ENCODE measurements around the gene BMP7.

The BMP7 gene

DNA sequence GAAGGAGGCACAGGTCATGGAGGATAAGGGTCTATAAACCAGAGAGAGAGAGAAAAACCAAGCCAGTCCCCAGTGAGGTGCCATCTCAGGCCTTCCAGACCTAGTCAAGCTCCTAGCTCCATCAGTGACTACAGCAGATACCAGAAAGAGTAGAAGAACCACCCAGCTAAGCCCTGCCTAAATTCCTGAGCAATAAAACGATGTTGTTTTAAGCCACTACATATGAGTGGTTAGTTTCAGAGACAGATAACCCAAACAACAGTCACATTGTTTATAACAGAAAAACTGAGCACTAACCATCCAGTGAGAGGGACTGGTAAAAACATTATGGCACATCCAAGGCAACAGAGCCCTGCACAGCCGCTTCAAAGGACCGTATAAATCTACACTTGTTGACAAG is 59.2 kb downstream of the BMP7 start:
- no peak overlapping the region for H2AFZ ChIP-seq (ENCODE audit: low read depth, low read length)
- H2BK12ac ChIP-seq (ENCODE audit: low read length in 2 of 2), result no peak overlapping the region

GRCh38 chr20:57205606-57206219 is 60.7 kb downstream of the BMP7 start:
- Histone ChIP-seq H3K9ac (ENCODE audit: low read length) (peak overlapping the region; percentile 70), H3K4ac (ENCODE audit: low read depth in 1 of 2, low read length in 2 of 2) (no peak overlapping the region), H3K18ac (ENCODE audit: low read depth in 1 of 2, low read length in 2 of 2) (no peak overlapping the region), H2BK5ac (ENCODE audit: low read depth, low read length, poor library complexity, severe bottlenecking) (no peak overlapping the region), H4K91ac (ENCODE audit: low read length) (no peak overlapping the region), H3K23ac (ENCODE audit: low read length in 2 of 2) (no peak overlapping the region), H3K27me3 (ENCODE audit: control insufficient read depth in 1 of 2, insufficient read depth in 1 of 2, low read length in 2 of 2) (peaks cover 28 to 45% of the 10 kb centered on the region in 2 experiments), H2AK5ac (ENCODE audit: low read length, severe bottlenecking) (no peak overlapping the region), H2BK12ac (ENCODE audit: low read length in 2 of 2) (no peak overlapping the region), H3K4me3 (ENCODE audit: insufficient read depth in 1 of 2, low read depth in 1 of 2, low read length in 2 of 2) (no peak overlapping the region), H3K9me3 (ENCODE audit: control insufficient read depth, low read length) (peaks cover 12% of the 10 kb centered on the region), H3K14ac (ENCODE audit: low read length in 2 of 2) (no peak overlapping the region), H4K8ac (ENCODE audit: low read length) (no peak overlapping the region), H3K4me2 (ENCODE audit: low read length, poor library complexity, severe bottlenecking) (no peak overlapping the region), H3K79me1 (replicated peaks; ENCODE audit: low read length, poor library complexity, severe bottlenecking) (no peaks in the 10 kb centered on the region), H2BK120ac (ENCODE audit: low read depth, low read length) (no peak overlapping the region), H3K4me1 (ENCODE audit: control insufficient read depth, insufficient read depth, low read depth, low read length) (peaks cover 3% of the 10 kb centered on the region), H3K36me3 (ENCODE audit: control insufficient read depth in 1 of 2, insufficient read depth in 2 of 2, low read depth in 1 of 2, low read length in 2 of 2) (no peaks in the 10 kb centered on the region), H3K27ac (ENCODE audit: low read length, poor library complexity, severe bottlenecking) (no peak overlapping the region), H2AFZ (ENCODE audit: low read depth, low read length) (no peak overlapping the region), H2BK15ac (ENCODE audit: low read depth, poor library complexity, severe bottlenecking) (no peak overlapping the region)
- peak; percentile 43 for DNase-seq
- 45% methylated on average over 12 of the region's 12 CpGs for WGBS

More for the DNA sequence above, 59.2 kb downstream of the BMP7 start:
- Histone ChIP-seq H3K14ac (ENCODE audit: low read length in 2 of 2) (no peak overlapping the region), H3K27me3 (ENCODE audit: control insufficient read depth in 1 of 2, insufficient read depth in 1 of 2, low read length in 2 of 2) (peaks cover 19 to 33% of the 10 kb centered on the region in 2 experiments), H4K8ac (ENCODE audit: low read length) (no peak overlapping the region), H3K4me3 (ENCODE audit: insufficient read depth in 1 of 2, low read depth in 1 of 2, low read length in 2 of 2) (no peak overlapping the region), H3K4me2 (ENCODE audit: low read length, poor library complexity, severe bottlenecking) (no peak overlapping the region), H3K18ac (ENCODE audit: low read depth in 1 of 2, low read length in 2 of 2) (no peak overlapping the region), H4K91ac (ENCODE audit: low read length) (no peak overlapping the region), H3K79me1 (replicated peaks; ENCODE audit: low read length, poor library complexity, severe bottlenecking) (no peaks in the 10 kb centered on the region), H3K4me1 (ENCODE audit: control insufficient read depth, insufficient read depth, low read depth, low read length) (peaks cover 13% of the 10 kb centered on the region), H2BK120ac (ENCODE audit: low read depth, low read length) (no peak overlapping the region), H3K4ac (ENCODE audit: low read depth in 1 of 2, low read length in 2 of 2) (no peak overlapping the region), H3K9me3 (ENCODE audit: control insufficient read depth, low read length) (peaks cover 12% of the 10 kb centered on the region), H2AK5ac (ENCODE audit: low read length, severe bottlenecking) (no peak overlapping the region), H2BK5ac (ENCODE audit: low read depth, low read length, poor library complexity, severe bottlenecking) (no peak overlapping the region), H3K36me3 (ENCODE audit: control insufficient read depth in 1 of 2, insufficient read depth in 2 of 2, low read depth in 1 of 2, low read length in 2 of 2) (no peaks in the 10 kb centered on the region), H3K27ac (ENCODE audit: low read length, poor library complexity, severe bottlenecking) (no peak overlapping the region), H2BK15ac (ENCODE audit: low read depth, poor library complexity, severe bottlenecking) (no peak overlapping the region), H3K9ac (ENCODE audit: low read length) (no peak overlapping the region), H3K23ac (ENCODE audit: low read length in 2 of 2) (no peak overlapping the region)
- 77% methylated on average over 3 of the region's 3 CpGs for WGBS
- DNase-seq, result no peak

- Histone ChIP-seq H4K8ac (ENCODE audit: low read length) (no peak overlapping the region), H3K9me3 (ENCODE audit: control insufficient read depth, low read length) (peaks cover 12% of the 10 kb centered on the region), H3K14ac (ENCODE audit: low read length in 2 of 2) (no peak overlapping the region), H3K18ac (ENCODE audit: low read depth in 1 of 2, low read length in 2 of 2) (no peak overlapping the region), H3K4ac (ENCODE audit: low read depth in 1 of 2, low read length in 2 of 2) (no peak overlapping the region), H2BK15ac (ENCODE audit: low read depth, poor library complexity, severe bottlenecking) (no peak overlapping the region), H3K4me2 (ENCODE audit: low read length, poor library complexity, severe bottlenecking) (no peak overlapping the region), H3K79me1 (replicated peaks; ENCODE audit: low read length, poor library complexity, severe bottlenecking) (no peaks in the 10 kb centered on the region), H4K91ac (ENCODE audit: low read length) (no peak overlapping the region), H3K27ac (ENCODE audit: low read length, poor library complexity, severe bottlenecking) (no peak overlapping the region), H2BK120ac (ENCODE audit: low read depth, low read length) (no peak overlapping the region), H3K9ac (ENCODE audit: low read length) (no peak overlapping the region), H2BK5ac (ENCODE audit: low read depth, low read length, poor library complexity, severe bottlenecking) (no peak overlapping the region), H3K23ac (ENCODE audit: low read length in 2 of 2) (no peak overlapping the region), H2BK12ac (ENCODE audit: low read length in 2 of 2) (no peak overlapping the region), H3K4me1 (ENCODE audit: control insufficient read depth, insufficient read depth, low read depth, low read length) (peaks cover 3% of the 10 kb centered on the region), H3K27me3 (ENCODE audit: control insufficient read depth in 1 of 2, insufficient read depth in 1 of 2, low read length in 2 of 2) (peaks cover 31 to 56% of the 10 kb centered on the region in 2 experiments), H3K36me3 (ENCODE audit: control insufficient read depth in 1 of 2, insufficient read depth in 2 of 2, low read depth in 1 of 2, low read length in 2 of 2) (no peaks in the 10 kb centered on the region), H3K4me3 (ENCODE audit: insufficient read depth in 1 of 2, low read depth in 1 of 2, low read length in 2 of 2) (no peak overlapping the region), H2AK5ac (ENCODE audit: low read length, severe bottlenecking) (no peak overlapping the region), H2AFZ (ENCODE audit: low read depth, low read length) (no peak overlapping the region)
- WGBS, result 67% methylated on average over 7 of the region's 7 CpGs
- DNase-seq, result no peak
Observed at GRCh38 chr20:57203986-57204385, 62.5 kb downstream of the BMP7 start.

DNA sequence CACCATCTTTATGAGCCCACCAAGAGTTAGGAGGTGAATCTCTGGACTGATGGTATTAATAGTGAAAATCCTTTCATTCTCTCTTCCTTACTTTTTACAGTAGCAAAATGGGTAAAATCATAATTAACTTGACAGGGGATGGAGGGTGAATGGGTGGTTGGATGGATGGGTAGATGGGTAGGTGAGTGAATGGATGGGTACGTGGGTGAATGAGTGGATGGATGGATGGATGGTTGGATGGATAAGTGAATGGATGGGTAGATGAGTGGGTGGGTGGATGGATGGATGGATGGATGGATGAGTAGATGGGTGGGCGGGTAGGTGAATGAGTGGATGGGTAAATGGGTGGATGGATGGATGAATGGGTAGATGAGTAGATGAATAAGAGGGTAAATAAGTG is 63.2 kb downstream of the BMP7 start:
- H2AK5ac ChIP-seq (ENCODE audit: low read length, severe bottlenecking), result no peak overlapping the region
- H3K9me3 ChIP-seq (ENCODE audit: control insufficient read depth, low read length), result peaks cover 12% of the 10 kb centered on the region
- no peak overlapping the region for H4K8ac ChIP-seq (ENCODE audit: low read length)
- H2BK15ac ChIP-seq (ENCODE audit: low read depth, poor library complexity, severe bottlenecking), result no peak overlapping the region
- H2BK12ac ChIP-seq (ENCODE audit: low read length in 2 of 2), result no peak overlapping the region
- H3K23ac ChIP-seq (ENCODE audit: low read length in 2 of 2), result no peak overlapping the region
- no peak overlapping the region for H3K18ac ChIP-seq (ENCODE audit: low read depth in 1 of 2, low read length in 2 of 2)
- no peak overlapping the region for H3K4me2 ChIP-seq (ENCODE audit: low read length, poor library complexity, severe bottlenecking)
- no peak overlapping the region for H4K91ac ChIP-seq (ENCODE audit: low read length)
- H3K36me3 ChIP-seq (ENCODE audit: control insufficient read depth in 1 of 2, insufficient read depth in 2 of 2, low read depth in 1 of 2, low read length in 2 of 2), result no peaks in the 10 kb centered on the region
- no peak overlapping the region for H2AFZ ChIP-seq (ENCODE audit: low read depth, low read length)
- H3K79me1 ChIP-seq (replicated peaks; ENCODE audit: low read length, poor library complexity, severe bottlenecking), result no peaks in the 10 kb centered on the region
- H3K4me3 ChIP-seq (ENCODE audit: insufficient read depth in 1 of 2, low read depth in 1 of 2, low read length in 2 of 2), result no peak overlapping the region
- no peak overlapping the region for H2BK5ac ChIP-seq (ENCODE audit: low read depth, low read length, poor library complexity, severe bottlenecking)
- no peak overlapping the region for H3K4ac ChIP-seq (ENCODE audit: low read depth in 1 of 2, low read length in 2 of 2)
- H3K14ac ChIP-seq (ENCODE audit: low read length in 2 of 2), result no peak overlapping the region
- no peak for DNase-seq
- H3K27me3 ChIP-seq (ENCODE audit: control insufficient read depth in 1 of 2, insufficient read depth in 1 of 2, low read length in 2 of 2), result peaks cover 38 to 61% of the 10 kb centered on the region in 2 experiments
- H2BK120ac ChIP-seq (ENCODE audit: low read depth, low read length), result no peak overlapping the region
- H3K4me1 ChIP-seq (ENCODE audit: control insufficient read depth, insufficient read depth, low read depth, low read length), result peaks cover 10% of the 10 kb centered on the region
- H3K27ac ChIP-seq (ENCODE audit: low read length, poor library complexity, severe bottlenecking), result no peak overlapping the region
- WGBS, result 64% methylated on average over 2 of the region's 2 CpGs
- no peak overlapping the region for H3K9ac ChIP-seq (ENCODE audit: low read length)
